Measurements from ENCODE around the gene ZNG1F.
"Not testable (repeated sequence)": the region's sequence is repeated elsewhere in the genome, so short reads cannot be mapped to it uniquely, and the experiment has no call there.

GRCh38 chr9:41095060-41095459, 94.1 kb downstream of the ZNG1F start:
- TF ChIP-seq POLR2A, CTCF (IDR thresholded peaks at IDR 0.05): not testable (repeated sequence)

Measured in lower leg skin (tissue), 3 donors.